Neural cell (in vitro differentiated cells): ENCODE measurements around the gene AP1S2. TPM values are rescaled to one million over a fixed set of nuclear protein-coding genes. Genes with fewer than 3 reads are reported as not detected.

Source experiments
- H2AFZ ChIP-seq: fragments of 200-600, 300-800 bp; sonication (generic), shearing (Covaris generic); 2 replicates; pipeline ENCODE4 v1.6.0; 2014; ENCODE audit warnings: low read depth, mild to moderate bottlenecking, antibody characterized with exemption, low read length, moderate library complexity
- H3F3A ChIP-seq: fragments of 200-600 bp; shearing (Covaris generic); 2 replicates; pipeline ENCODE4 v1.6.1; 2016; ENCODE audit warnings: mild to moderate bottlenecking, moderate library complexity, mixed read lengths, antibody characterized with exemption, low read length; ENCODE audit not compliant: insufficient read depth, poor library complexity, severe bottlenecking
- H3K27ac ChIP-seq: fragments of 200-600, 300-800 bp; sonication (generic), shearing (Covaris generic); 2 replicates; pipeline ENCODE4 v1.5.1; 2014; ENCODE audit warnings: mild to moderate bottlenecking, low read length, moderate library complexity
- H3K27me3 ChIP-seq: fragments of 300-800, 200-600 bp; sonication (generic), shearing (Covaris generic); 2 replicates; pipeline ENCODE4 v1.6.0; 2014; ENCODE audit warnings: mild to moderate bottlenecking, low read depth, low read length, moderate library complexity; ENCODE audit not compliant: insufficient read depth
- H3K36me3 ChIP-seq: fragments of 300-800, 200-600 bp; sonication (generic), shearing (Covaris generic); 2 replicates; pipeline ENCODE4 v1.5.1; 2014; ENCODE audit warnings: mild to moderate bottlenecking, antibody characterized with exemption, low read length, moderate library complexity; ENCODE audit not compliant: insufficient read depth
- H3K4me2 ChIP-seq: fragments of 300-800, 200-600 bp; sonication (generic), shearing (Covaris generic); 2 replicates; pipeline ENCODE4 v1.6.0; 2014; ENCODE audit warnings: mild to moderate bottlenecking, low read length
- H3K4me3 ChIP-seq: fragments of 300-800, 200-600 bp; sonication (generic), shearing (Covaris generic); 2 replicates; pipeline ENCODE4 v1.5.1; 2014; ENCODE audit warnings: mild to moderate bottlenecking, low read length, moderate library complexity
- H3K79me2 ChIP-seq: fragments of 200-600 bp; shearing (Covaris generic); replicated peaks from 2 replicates; pipeline ENCODE4 v1.6.0; 2014; ENCODE audit warnings: mild to moderate bottlenecking, low read length, moderate library complexity; ENCODE audit not compliant: insufficient read depth
- H3K9ac ChIP-seq: fragments of 300-800, 200-600 bp; sonication (generic), shearing (Covaris generic); 2 replicates; pipeline ENCODE4 v1.6.1; 2016; ENCODE audit warnings: mild to moderate bottlenecking, low read length, mixed read lengths
- H3K9me2 ChIP-seq: fragments of 200-600 bp; shearing (Covaris generic); 2 replicates; pipeline ENCODE4 v1.6.1; 2016; ENCODE audit warnings: mild to moderate bottlenecking, low read length, mixed read lengths; ENCODE audit not compliant: insufficient read depth
- H3K9me3 ChIP-seq: fragments of 200-600, 300-800 bp; sonication (generic), shearing (Covaris generic); 2 replicates; pipeline ENCODE4 v1.6.1; 2016; ENCODE audit warnings: mild to moderate bottlenecking, mixed run types, low read length, moderate library complexity, mixed read lengths
- H4K20me1 ChIP-seq: fragments of 200-600 bp; shearing (Covaris generic); 2 replicates; pipeline ENCODE4 v1.6.1; 2016; ENCODE audit warnings: mild to moderate bottlenecking, mixed run types; ENCODE audit not compliant: insufficient read depth
- EP300 ChIP-seq: fragments of 450-650 bp; conservative IDR thresholded peaks from 2 replicates; pipeline ENCODE4 v1.6.1; 2014; ENCODE audit warnings: antibody characterized with exemption, mild to moderate bottlenecking, moderate library complexity; ENCODE audit not compliant: poor library complexity, severe bottlenecking
- EZH2 ChIP-seq: fragments of 200-600, 300-800 bp; shearing (Covaris generic), sonication (generic); IDR thresholded peaks from 2 replicates; pipeline ENCODE4 v1.6.1; 2014; ENCODE audit warnings: antibody characterized with exemption, low read length, borderline replicate concordance, mild to moderate bottlenecking; ENCODE audit not compliant: insufficient read depth, poor library complexity, severe bottlenecking
- MXI1 ChIP-seq: fragments of 450-650 bp; conservative IDR thresholded peaks from 2 replicates; pipeline ENCODE4 v1.6.1; 2014; ENCODE audit warnings: antibody characterized with exemption, mild to moderate bottlenecking; ENCODE audit not compliant: poor library complexity, severe bottlenecking
- POLR2AphosphoS5 ChIP-seq: IDR thresholded peaks from 2 replicates; pipeline ENCODE4 v1.6.1; 2012
- RAD21 ChIP-seq: fragments of 450-650 bp; conservative IDR thresholded peaks from 2 replicates; pipeline ENCODE4 v1.6.1; 2014; ENCODE audit warnings: antibody characterized with exemption, mild to moderate bottlenecking, moderate library complexity
- SMC3 ChIP-seq: fragments of 450-650 bp; conservative IDR thresholded peaks from 2 replicates; pipeline ENCODE4 v1.6.1; 2014; ENCODE audit warnings: antibody characterized with exemption, mild to moderate bottlenecking, moderate library complexity; ENCODE audit not compliant: poor library complexity
- TAF1 ChIP-seq: IDR thresholded peaks from 2 replicates; pipeline ENCODE4 v1.6.1; 2012; ENCODE audit warnings: low read depth
- polyA plus RNA-seq: library from polyadenylated mRNA; depleted of rRNA; stranded (reverse); fragments of >200 nt; gene quantifications from 2 replicates; pipeline ENCODE4 v1.2.3, GENCODE V29; 2014
- TF ChIP-seq, protein P1 (sequence below): fragments of 450-650 bp; IDR thresholded peaks from 2 replicates; pipeline ENCODE4 v1.5.1; 2014; ENCODE audit warnings: antibody characterized with exemption, mild to moderate bottlenecking, moderate library complexity; ENCODE audit not compliant: poor library complexity, severe bottlenecking
- TF ChIP-seq, protein P2 (sequence below): IDR thresholded peaks from 2 replicates; pipeline ENCODE4 v1.6.1; 2012; ENCODE audit warnings: borderline replicate concordance

The AP1S2 gene
- polyA plus RNA-seq, 1 donor from 2014 or later = 160 TPM

DNA sequence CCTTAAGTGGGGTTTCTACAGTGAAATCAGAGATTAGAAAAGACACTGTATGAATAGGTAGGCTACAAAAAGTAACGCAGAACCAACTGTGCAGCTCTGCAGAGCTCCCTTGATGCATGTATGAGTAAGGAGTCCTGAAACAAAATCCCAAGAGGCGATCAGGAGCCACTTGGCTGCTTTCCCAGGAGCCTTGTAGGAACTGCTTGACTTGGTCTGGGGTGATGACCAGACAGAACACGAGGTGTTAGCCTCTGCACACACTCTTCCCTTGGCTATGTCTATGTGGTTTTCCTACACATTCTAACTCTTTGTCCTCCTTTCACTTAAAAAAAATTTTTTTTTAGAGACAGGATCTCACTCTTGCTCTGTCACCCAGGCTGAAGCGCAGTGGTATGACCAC lies 22.8 kb upstream of the AP1S2 start:
- Histone ChIP-seq H3K79me2 (no peaks in the 10 kb centered on the region), H3K9me2 (no peaks in the 10 kb centered on the region), H4K20me1 (no peaks in the 10 kb centered on the region), H3F3A (no peaks in the 10 kb centered on the region), H3K36me3 (no peaks in the 10 kb centered on the region), H3K27me3 (no peaks in the 10 kb centered on the region), H3K9me3 (no peaks in the 10 kb centered on the region), H3K27ac (no peak overlapping the region), H3K4me2 (no peak overlapping the region), H3K9ac (no peak overlapping the region), H3K4me3 (no peak overlapping the region), H2AFZ (no peak overlapping the region)
- TF ChIP-seq, protein P1, sequence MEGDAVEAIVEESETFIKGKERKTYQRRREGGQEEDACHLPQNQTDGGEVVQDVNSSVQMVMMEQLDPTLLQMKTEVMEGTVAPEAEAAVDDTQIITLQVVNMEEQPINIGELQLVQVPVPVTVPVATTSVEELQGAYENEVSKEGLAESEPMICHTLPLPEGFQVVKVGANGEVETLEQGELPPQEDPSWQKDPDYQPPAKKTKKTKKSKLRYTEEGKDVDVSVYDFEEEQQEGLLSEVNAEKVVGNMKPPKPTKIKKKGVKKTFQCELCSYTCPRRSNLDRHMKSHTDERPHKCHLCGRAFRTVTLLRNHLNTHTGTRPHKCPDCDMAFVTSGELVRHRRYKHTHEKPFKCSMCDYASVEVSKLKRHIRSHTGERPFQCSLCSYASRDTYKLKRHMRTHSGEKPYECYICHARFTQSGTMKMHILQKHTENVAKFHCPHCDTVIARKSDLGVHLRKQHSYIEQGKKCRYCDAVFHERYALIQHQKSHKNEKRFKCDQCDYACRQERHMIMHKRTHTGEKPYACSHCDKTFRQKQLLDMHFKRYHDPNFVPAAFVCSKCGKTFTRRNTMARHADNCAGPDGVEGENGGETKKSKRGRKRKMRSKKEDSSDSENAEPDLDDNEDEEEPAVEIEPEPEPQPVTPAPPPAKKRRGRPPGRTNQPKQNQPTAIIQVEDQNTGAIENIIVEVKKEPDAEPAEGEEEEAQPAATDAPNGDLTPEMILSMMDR = no peak

DNA sequence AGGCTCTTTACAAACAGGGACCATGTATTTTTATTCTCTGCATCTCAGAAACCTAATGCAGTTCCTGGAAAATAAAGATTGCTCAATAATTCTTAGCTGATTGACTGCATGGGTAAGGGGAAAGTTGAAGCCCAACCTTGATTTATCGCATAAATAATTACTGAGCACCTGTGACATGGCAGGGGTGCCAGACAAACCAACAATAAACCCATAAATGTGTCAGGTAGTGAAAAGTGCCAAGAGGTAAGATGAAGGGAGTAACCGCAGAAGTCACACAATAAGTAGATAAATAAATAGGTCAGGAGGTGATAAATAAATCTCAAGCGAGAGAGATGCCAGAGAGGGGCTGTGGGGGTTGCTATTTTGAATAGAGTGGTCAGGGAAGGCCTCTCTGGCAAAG lies 20.1 kb upstream of the AP1S2 start:
- Histone ChIP-seq H3K9me2 (no peaks in the 10 kb centered on the region), H3K4me2 (no peak overlapping the region), H3K4me3 (no peak overlapping the region), H3F3A (no peaks in the 10 kb centered on the region), H3K9me3 (no peaks in the 10 kb centered on the region), H3K9ac (no peak overlapping the region), H3K27me3 (no peaks in the 10 kb centered on the region), H2AFZ (no peak overlapping the region), H3K27ac (no peak overlapping the region), H3K36me3 (no peaks in the 10 kb centered on the region), H3K79me2 (no peaks in the 10 kb centered on the region), H4K20me1 (no peaks in the 10 kb centered on the region)
- TF ChIP-seq RAD21 = no peak
- no peak for TF ChIP-seq MXI1
- no peak for TF ChIP-seq EP300
- TF ChIP-seq POLR2AphosphoS5 = no peak
- TF ChIP-seq, protein P2, sequence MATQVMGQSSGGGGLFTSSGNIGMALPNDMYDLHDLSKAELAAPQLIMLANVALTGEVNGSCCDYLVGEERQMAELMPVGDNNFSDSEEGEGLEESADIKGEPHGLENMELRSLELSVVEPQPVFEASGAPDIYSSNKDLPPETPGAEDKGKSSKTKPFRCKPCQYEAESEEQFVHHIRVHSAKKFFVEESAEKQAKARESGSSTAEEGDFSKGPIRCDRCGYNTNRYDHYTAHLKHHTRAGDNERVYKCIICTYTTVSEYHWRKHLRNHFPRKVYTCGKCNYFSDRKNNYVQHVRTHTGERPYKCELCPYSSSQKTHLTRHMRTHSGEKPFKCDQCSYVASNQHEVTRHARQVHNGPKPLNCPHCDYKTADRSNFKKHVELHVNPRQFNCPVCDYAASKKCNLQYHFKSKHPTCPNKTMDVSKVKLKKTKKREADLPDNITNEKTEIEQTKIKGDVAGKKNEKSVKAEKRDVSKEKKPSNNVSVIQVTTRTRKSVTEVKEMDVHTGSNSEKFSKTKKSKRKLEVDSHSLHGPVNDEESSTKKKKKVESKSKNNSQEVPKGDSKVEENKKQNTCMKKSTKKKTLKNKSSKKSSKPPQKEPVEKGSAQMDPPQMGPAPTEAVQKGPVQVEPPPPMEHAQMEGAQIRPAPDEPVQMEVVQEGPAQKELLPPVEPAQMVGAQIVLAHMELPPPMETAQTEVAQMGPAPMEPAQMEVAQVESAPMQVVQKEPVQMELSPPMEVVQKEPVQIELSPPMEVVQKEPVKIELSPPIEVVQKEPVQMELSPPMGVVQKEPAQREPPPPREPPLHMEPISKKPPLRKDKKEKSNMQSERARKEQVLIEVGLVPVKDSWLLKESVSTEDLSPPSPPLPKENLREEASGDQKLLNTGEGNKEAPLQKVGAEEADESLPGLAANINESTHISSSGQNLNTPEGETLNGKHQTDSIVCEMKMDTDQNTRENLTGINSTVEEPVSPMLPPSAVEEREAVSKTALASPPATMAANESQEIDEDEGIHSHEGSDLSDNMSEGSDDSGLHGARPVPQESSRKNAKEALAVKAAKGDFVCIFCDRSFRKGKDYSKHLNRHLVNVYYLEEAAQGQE = no peak
- no peak for TF ChIP-seq TAF1
- TF ChIP-seq, protein P1 = no peak
- no peak for TF ChIP-seq EZH2
- no peak for TF ChIP-seq SMC3
